ENCODE measurements around the gene PTPN3.
"Not testable (repeated sequence)": the region's sequence is repeated elsewhere in the genome, so short reads cannot be mapped to it uniquely, and the experiment has no call there.

Gene PTPN3

GRCh38 chr9:109340979-109341378 lies 157.1 kb downstream of the PTPN3 start:
- not testable (repeated sequence) for H3K9me3 ChIP-seq (ENCODE audit: control insufficient read depth, low read length)

GRCh38 chr9:109336409-109336808 lies 161.7 kb downstream of the PTPN3 start:
- H3K4me1 ChIP-seq (ENCODE audit: control insufficient read depth, insufficient read depth, low read length, poor library complexity, severe bottlenecking) = no peaks in the 10 kb centered on the region
- H3K9me3 ChIP-seq (ENCODE audit: control insufficient read depth, low read length) = no peaks in the 10 kb centered on the region
- H3K4me3 ChIP-seq (ENCODE audit: extremely low read depth, insufficient read depth, low read length, poor library complexity, severe bottlenecking) = no peak overlapping the region
- no peaks in the 10 kb centered on the region for H3K36me3 ChIP-seq (ENCODE audit: control insufficient read depth, insufficient read depth, low read length)
- 73 to 93% methylated on average over 2 of the region's 3 CpGs for WGBS, 2 experiments (ENCODE audit: insufficient coverage in 2 of 2)
- no peak overlapping the region for H3K27ac ChIP-seq (ENCODE audit: low read depth, low read length, severe bottlenecking)

More at GRCh38 chr9:109340979-109341378, 157.1 kb downstream of the PTPN3 start:
- WGBS, 2 experiments (ENCODE audit: insufficient coverage in 2 of 2) = 60 to 81% methylated on average over 1 to 4 of the region's 7 CpGs
- not testable (repeated sequence) for H3K4me1 ChIP-seq (ENCODE audit: control insufficient read depth, insufficient read depth, low read length, poor library complexity, severe bottlenecking); H3K36me3 ChIP-seq (ENCODE audit: control insufficient read depth, insufficient read depth, low read length); H3K4me3 ChIP-seq (ENCODE audit: extremely low read depth, insufficient read depth, low read length, poor library complexity, severe bottlenecking); H3K27ac ChIP-seq (ENCODE audit: low read depth, low read length, severe bottlenecking)

GRCh38 chr9:109335929-109336328 lies 162.2 kb downstream of the PTPN3 start:
- Histone ChIP-seq H3K27ac (ENCODE audit: low read depth, low read length, severe bottlenecking) (no peak overlapping the region), H3K4me3 (ENCODE audit: extremely low read depth, insufficient read depth, low read length, poor library complexity, severe bottlenecking) (no peak overlapping the region), H3K36me3 (ENCODE audit: control insufficient read depth, insufficient read depth, low read length) (no peaks in the 10 kb centered on the region), H3K9me3 (ENCODE audit: control insufficient read depth, low read length) (no peaks in the 10 kb centered on the region), H3K4me1 (ENCODE audit: control insufficient read depth, insufficient read depth, low read length, poor library complexity, severe bottlenecking) (no peaks in the 10 kb centered on the region)
- WGBS, 2 experiments (ENCODE audit: insufficient coverage in 2 of 2) = 90% methylated on average over 2 of the region's 2 CpGs; no CpG with 5 or more reads in 1 of the 2 experiments

GRCh38 chr9:109335121-109335520 lies 163.0 kb downstream of the PTPN3 start:
- H3K4me1 ChIP-seq (ENCODE audit: control insufficient read depth, insufficient read depth, low read length, poor library complexity, severe bottlenecking) = no peaks in the 10 kb centered on the region
- no peaks in the 10 kb centered on the region for H3K36me3 ChIP-seq (ENCODE audit: control insufficient read depth, insufficient read depth, low read length)
- WGBS, 2 experiments (ENCODE audit: insufficient coverage in 2 of 2) = 100% methylated on average over 3 of the region's 7 CpGs
- H3K27ac ChIP-seq (ENCODE audit: low read depth, low read length, severe bottlenecking) = no peak overlapping the region
- no peaks in the 10 kb centered on the region for H3K9me3 ChIP-seq (ENCODE audit: control insufficient read depth, low read length)
- H3K4me3 ChIP-seq (ENCODE audit: extremely low read depth, insufficient read depth, low read length, poor library complexity, severe bottlenecking) = no peak overlapping the region

GRCh38 chr9:109331353-109331752 lies 166.8 kb downstream of the PTPN3 start:
- no peaks in the 10 kb centered on the region for H3K9me3 ChIP-seq (ENCODE audit: control insufficient read depth, low read length)
- no peak overlapping the region for H3K27ac ChIP-seq (ENCODE audit: low read depth, low read length, severe bottlenecking)
- 73 to 92% methylated on average over 4 of the region's 5 CpGs for WGBS, 2 experiments (ENCODE audit: insufficient coverage in 2 of 2)
- H3K36me3 ChIP-seq (ENCODE audit: control insufficient read depth, insufficient read depth, low read length) = no peaks in the 10 kb centered on the region
- H3K4me3 ChIP-seq (ENCODE audit: extremely low read depth, insufficient read depth, low read length, poor library complexity, severe bottlenecking) = no peak overlapping the region
- peaks cover 8% of the 10 kb centered on the region for H3K4me1 ChIP-seq (ENCODE audit: control insufficient read depth, insufficient read depth, low read length, poor library complexity, severe bottlenecking)

- WGBS, 2 experiments (ENCODE audit: insufficient coverage in 2 of 2) = 85 to 91% methylated on average over 7 to 9 of the region's 11 CpGs
- Histone ChIP-seq H3K4me3 (ENCODE audit: extremely low read depth, insufficient read depth, low read length, poor library complexity, severe bottlenecking) (no peak overlapping the region), H3K4me1 (ENCODE audit: control insufficient read depth, insufficient read depth, low read length, poor library complexity, severe bottlenecking) (peaks cover 8% of the 10 kb centered on the region), H3K36me3 (ENCODE audit: control insufficient read depth, insufficient read depth, low read length) (no peaks in the 10 kb centered on the region), H3K27ac (ENCODE audit: low read depth, low read length, severe bottlenecking) (no peak overlapping the region), H3K9me3 (ENCODE audit: control insufficient read depth, low read length) (no peaks in the 10 kb centered on the region)
These were observed 168.4 kb downstream of the PTPN3 start for GRCh38 chr9:109329638-109330258.

GRCh38 chr9:109328978-109329637 lies 169.0 kb downstream of the PTPN3 start:
- Histone ChIP-seq H3K4me3 (ENCODE audit: extremely low read depth, insufficient read depth, low read length, poor library complexity, severe bottlenecking) (no peak overlapping the region), H3K27ac (ENCODE audit: low read depth, low read length, severe bottlenecking) (no peak overlapping the region), H3K9me3 (ENCODE audit: control insufficient read depth, low read length) (no peaks in the 10 kb centered on the region), H3K36me3 (ENCODE audit: control insufficient read depth, insufficient read depth, low read length) (no peaks in the 10 kb centered on the region), H3K4me1 (ENCODE audit: control insufficient read depth, insufficient read depth, low read length, poor library complexity, severe bottlenecking) (peaks cover 8% of the 10 kb centered on the region)
- 68 to 73% methylated on average over 9 to 10 of the region's 12 CpGs for WGBS, 2 experiments (ENCODE audit: insufficient coverage in 2 of 2)

Data from mesodermal cell (in vitro differentiated cells).